Neural progenitor cell (in vitro differentiated cells): ENCODE measurements around the gene THRA.

Experiments used
- CTCF ChIP-seq: fragments of 200-600 bp; sonication (generic); IDR thresholded peaks from 2 replicates; pipeline ENCODE4 v1.5.1; 2017; ENCODE audit warnings: antibody characterized with exemption, mild to moderate bottlenecking
- EZH2 ChIP-seq: fragments of 200-600 bp; sonication (generic); IDR thresholded peaks from 2 replicates; pipeline ENCODE4 v1.6.1; 2017; ENCODE audit warnings: antibody characterized with exemption, mild to moderate bottlenecking, moderate library complexity

GRCh38 chr17:40089077-40089895 lies 26.5 kb downstream of the THRA start:
- TF ChIP-seq CTCF (no peak), EZH2 (no peak)
